Activated effector memory CD4-positive, alpha-beta T cell treated with Interleukin-2 at 50 U/mL for 16 hours (primary cell): ENCODE results near the gene LGALS9.
"Not testable (repeated sequence)": the region's sequence is repeated elsewhere in the genome, so short reads cannot be mapped to it uniquely, and the experiment has no call there.

Source experiments
- DNase-seq: peaks from one replicate; pipeline ENCODE4 v3.0.0-alpha.2; 2020

The LGALS9 gene

DNA sequence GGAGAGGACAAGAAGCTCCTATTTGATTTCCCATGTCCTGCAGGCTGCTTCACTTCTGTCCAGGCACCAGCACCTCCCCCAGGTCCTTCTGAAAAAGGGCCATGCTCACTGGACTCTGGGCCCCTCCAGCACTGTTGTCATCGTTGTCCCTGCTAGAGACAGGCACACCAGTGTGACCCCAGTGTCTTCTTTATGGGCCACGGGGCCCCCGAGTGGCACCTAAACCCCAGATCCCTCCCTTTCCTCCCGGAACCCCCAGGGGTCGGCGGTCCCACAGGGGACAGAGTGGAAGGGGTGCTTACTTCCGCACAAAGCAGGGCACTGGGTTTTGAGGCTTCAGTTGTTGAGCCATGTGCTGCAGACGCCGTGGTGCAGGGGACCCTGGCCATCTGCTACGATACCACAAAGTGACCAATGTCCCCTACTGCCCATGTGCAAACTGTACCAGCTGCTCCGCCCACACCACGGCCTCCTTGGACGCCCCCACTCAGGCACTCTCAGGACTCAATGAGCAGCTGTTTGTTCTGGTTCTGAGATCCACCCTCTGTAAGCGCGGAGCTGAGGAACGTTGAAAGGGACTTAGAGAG lies 24.6 kb downstream of the LGALS9 start:
- DNase-seq, result not testable (repeated sequence)

DNA sequence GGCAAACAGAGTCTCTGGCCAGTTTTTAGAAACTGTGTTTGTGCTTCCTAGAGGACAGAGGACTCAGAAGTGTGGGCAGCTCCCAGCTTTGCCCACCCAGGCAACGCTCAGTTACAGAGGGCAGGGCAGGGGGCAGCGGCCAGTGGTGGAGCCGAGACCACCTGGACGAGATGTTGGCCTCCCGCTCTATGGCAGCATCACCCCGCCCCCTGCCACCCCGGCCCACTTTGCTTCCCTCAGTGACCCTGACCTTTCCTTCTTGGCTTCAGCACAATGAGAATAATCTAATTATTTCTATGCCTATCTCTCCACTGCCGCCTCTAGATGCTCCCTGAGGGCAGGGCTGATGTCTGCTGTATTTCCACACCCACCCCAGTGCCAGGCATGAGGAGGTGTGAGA lies 25.6 kb downstream of the LGALS9 start:
- DNase-seq, result not testable (repeated sequence)

- no peak for DNase-seq
These were observed 26.6 kb downstream of the LGALS9 start for GRCh38 chr17:27657620-27658019.

GRCh38 chr17:27659683-27660082 lies 28.7 kb downstream of the LGALS9 start:
- no peak for DNase-seq

DNA sequence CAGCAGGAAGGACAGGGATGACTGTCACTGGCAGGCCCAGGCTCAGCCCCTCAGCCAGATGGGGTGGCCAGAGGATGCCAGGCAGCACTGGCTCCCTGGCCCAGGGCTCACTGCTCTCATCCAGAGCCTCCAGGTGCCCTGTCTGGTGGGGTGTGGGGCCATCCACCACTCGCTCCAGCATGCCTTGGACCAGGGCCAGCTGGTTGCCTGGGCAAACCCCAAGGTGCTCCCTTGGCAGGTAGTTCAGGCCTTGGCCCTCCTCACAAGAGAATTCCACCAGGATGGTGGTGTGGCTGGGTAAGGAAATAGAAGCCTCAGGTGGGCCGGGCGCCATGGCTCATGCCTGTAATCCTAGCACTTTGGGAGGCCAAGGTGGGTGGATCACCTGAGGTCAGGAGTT lies 29.4 kb downstream of the LGALS9 start:
- DNase-seq, result no peak

GRCh38 chr17:27663936-27664605 lies 33.1 kb downstream of the LGALS9 start:
- no peak for DNase-seq

DNA sequence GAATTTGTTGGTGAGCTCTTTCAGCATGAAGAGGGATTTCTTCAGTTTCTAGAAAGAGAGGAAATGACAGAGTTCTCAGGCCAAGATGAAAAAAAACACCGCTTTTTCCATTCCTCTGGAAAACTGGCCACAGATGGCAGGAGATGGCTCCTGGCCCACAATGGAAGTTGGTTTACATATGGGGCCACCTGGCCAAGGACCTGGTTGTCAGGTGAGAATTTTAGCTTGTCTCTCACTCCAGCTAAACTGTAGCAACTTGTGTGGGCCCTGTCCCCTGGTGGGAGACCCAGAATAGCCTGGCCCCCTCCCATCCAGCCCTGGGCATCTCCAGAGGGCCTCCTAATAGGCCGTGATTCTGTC lies 33.6 kb downstream of the LGALS9 start:
- no peak for DNase-seq

GRCh38 chr17:27665549-27665948 lies 34.6 kb downstream of the LGALS9 start:
- DNase-seq, result no peak

- DNase-seq, result not testable (repeated sequence)
These were observed 35.3 kb downstream of the LGALS9 start for GRCh38 chr17:27666270-27666669.

GRCh38 chr17:27666831-27667560 lies 36.0 kb downstream of the LGALS9 start:
- DNase-seq, result no peak

GRCh38 chr17:27667656-27668487 lies 36.9 kb downstream of the LGALS9 start:
- DNase-seq, result no peak

DNA sequence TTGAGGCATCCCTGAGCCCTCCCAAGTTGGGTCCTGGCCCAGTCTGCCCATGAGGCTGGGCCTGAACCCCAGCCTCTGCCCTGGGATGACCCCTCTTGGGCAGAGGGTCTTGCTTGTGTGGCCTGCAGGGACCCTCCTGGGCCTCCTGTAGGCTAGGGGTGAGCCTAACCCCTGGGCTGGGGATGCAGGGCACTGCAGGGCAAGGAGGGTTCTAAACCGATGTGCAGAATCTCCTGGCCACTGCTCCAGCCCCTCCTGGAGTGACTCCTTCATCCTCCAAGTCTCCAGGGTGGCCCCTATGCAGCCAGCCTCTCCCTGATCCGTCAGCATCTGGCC lies 37.5 kb downstream of the LGALS9 start:
- DNase-seq, result no peak

- no peak for DNase-seq
These were observed 38.1 kb downstream of the LGALS9 start for GRCh38 chr17:27669136-27669535.

DNA sequence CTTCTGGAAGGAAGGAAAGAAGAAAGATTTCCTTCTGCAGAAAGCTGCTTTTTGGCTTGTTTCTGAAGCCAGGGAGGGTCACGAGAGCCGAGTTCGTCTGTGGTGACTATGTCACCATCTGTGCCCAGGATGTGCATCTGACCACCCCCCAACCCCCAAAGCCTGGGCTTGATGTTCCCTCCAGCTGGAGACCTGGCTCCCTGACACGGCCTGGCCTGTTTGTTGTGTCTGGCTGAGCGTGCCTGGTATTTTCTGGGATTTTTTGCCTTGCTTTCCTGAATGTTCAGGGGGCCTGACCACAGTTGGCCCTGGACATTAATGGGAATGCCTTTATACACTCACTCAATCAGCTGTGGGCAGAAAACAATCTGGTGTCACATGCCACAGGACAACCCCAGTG lies 38.9 kb downstream of the LGALS9 start:
- DNase-seq, result no peak

DNA sequence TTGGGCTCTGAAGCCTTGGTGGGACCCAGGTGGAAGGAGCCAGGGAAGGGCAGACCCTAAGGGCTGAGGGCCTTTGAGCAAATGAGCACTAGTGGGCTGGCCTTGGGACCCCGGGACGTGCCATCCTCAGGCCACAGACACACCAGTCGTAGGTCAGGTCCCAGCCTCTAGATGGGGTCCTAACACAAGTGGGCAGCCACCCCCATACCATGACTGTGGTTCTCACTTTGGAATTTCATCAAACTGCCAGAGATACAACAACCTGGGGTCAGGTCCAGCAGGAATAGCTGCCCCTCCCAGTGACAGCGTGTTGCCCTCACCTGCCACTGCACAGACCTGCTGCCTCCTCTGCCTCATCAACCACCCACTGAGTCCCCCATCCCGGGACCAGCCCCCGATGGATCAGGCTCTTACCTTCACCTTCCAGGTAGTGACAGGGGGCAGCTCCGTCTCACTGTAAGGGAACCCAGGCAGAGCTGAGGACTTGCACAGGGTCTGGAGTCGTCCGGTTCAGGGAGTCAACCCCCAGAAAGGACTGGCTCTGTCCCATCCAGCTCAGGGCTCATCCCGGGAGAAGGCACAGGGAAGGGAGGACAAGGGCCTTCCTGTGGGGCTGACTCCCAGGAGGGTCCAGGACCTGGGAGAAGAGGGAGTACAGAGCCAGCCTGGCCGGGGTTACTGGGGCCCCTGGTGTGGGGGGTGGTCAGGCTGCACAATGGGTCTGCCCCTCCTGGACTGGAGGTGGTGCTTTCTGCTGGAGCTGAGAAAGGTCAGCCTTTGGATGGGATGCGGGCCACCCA lies 40.0 kb downstream of the LGALS9 start:
- no peak for DNase-seq

GRCh38 chr17:27671591-27671910 lies 40.6 kb downstream of the LGALS9 start:
- DNase-seq, result no peak

DNA sequence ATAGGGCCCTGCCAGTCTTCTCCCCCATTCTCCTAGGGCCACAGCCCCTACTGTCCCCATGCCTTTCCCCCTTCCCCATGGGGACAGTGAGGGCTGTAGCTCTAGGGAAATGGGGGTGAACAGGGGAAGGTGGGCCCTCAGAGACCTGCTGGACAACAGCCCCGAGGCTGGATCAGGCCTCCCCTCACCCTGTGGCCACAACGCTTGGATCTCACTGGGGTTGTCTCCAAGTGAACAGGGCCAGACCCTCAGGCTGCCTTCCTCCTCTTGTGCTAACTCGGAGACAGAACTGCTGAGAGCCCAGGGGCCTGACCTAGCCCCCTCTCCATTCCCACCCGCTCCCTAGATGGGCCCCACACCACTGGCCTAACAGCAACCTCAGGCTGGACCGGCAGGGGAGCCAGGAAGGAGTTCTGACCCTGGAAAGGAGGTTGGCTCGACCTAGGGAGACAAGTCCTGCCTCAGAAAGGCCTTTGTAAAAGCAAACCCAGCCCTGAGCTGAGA lies 41.0 kb downstream of the LGALS9 start:
- DNase-seq, result not testable (repeated sequence)

- no peak for DNase-seq
These were observed 43.3 kb downstream of the LGALS9 start for GRCh38 chr17:27674335-27674734.

- no peak for DNase-seq
These were observed 46.2 kb downstream of the LGALS9 start for GRCh38 chr17:27677191-27677590.

DNA sequence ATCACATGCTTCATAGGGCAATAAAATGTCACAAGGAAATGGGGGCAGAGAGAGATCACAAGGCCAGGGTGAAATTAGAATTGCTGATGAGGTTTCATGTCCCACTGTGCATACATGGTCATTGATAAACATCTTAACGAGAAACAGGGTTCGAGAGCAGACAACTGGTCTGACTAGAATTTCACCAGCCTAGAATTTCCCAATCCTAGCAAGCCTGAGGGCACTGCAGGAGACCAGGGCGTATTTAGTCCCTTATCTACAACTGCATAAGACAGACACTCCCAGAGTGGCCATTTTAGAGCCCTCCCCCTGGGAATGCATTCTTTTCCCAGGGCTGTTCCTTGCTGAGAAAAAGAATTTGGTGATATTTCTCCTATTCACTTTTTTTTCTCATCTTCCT lies 55.3 kb downstream of the LGALS9 start:
- DNase-seq, result not testable (repeated sequence)

DNA sequence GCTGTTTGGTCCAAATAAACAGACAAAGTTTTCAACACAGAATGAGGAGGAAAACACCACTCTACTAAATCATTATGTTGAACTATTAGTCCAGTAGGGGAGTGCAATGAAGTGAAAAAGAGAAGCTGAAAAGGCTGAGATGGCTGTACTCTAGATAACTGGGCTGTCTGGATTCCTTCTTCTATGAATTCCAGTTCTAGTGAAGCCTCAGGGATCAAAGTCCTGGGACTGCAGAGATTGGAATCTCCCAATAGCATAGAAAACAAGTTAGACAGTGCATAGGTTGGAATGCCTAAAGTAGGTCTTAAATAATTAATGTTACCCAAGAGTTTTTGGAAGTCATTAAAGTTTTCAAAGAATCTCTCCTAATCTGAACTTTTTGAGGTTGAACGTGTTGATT lies 59.9 kb downstream of the LGALS9 start:
- DNase-seq, result no peak

DNA sequence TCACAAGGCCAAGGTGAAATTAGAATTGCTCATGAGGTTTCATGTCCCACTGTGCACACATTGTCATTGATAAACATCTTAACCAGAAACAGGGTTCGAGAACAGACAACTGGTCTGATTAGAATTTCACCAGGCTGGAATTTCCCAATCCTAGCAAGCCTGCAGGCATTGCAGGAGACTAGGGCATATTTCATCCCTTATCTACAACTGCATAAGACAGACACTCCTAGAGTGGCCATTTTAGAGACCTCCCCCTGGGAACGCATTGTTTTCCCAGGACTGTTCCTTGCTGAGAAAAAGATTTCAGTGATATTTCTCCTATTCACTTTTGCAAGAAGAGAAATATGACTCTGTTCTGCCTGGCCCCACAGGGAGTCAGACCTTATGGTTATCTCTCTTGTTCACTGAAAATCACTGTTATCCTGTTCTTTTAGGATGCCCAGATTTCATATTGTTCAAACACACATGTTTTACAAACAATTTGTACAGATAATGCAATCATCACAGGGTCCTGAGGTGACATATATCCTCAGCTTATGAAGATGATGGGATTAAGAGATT lies 64.3 kb downstream of the LGALS9 start:
- not testable (repeated sequence) for DNase-seq
